MM.1S (cell line): ENCODE results near the gene RRAD.

ENCODE experiments used
- DNase-seq: peaks from one replicate; pipeline ENCODE4 v3.0.0-alpha.2; 2015
- H2AFZ ChIP-seq: fragments of 300-600 bp; sonication (generic); 2 replicates; pipeline ENCODE4 v1.6.0; 2016; ENCODE audit warnings: antibody characterized with exemption, low read length
- H3F3A ChIP-seq: fragments of 300-600 bp; sonication (generic); 2 replicates; pipeline ENCODE4 v1.6.1; 2016; ENCODE audit warnings: mild to moderate bottlenecking, antibody characterized with exemption, low read length, moderate library complexity, mixed read lengths; ENCODE audit not compliant: insufficient read depth
- H3K27ac ChIP-seq: fragments of 300-600 bp; sonication (generic); 2 replicates; pipeline ENCODE4 v1.5.1; 2016; ENCODE audit warnings: mild to moderate bottlenecking, low read length
- H3K27me3 ChIP-seq: fragments of 300-600 bp; sonication (generic); replicated peaks from 2 replicates; pipeline ENCODE4 v1.6.0; 2016; ENCODE audit warnings: low read length; ENCODE audit not compliant: insufficient read depth
- H3K36me3 ChIP-seq: fragments of 300-600 bp; sonication (generic); replicated peaks from 2 replicates; pipeline ENCODE4 v1.6.1; 2016; ENCODE audit warnings: mild to moderate bottlenecking, low read length, mixed read lengths; ENCODE audit not compliant: insufficient read depth
- H3K4me1 ChIP-seq: fragments of 300-600 bp; sonication (generic); 2 replicates; pipeline ENCODE4 v1.6.1; 2016; ENCODE audit warnings: low read length, mixed read lengths
- H3K4me2 ChIP-seq: fragments of 300-600 bp; sonication (generic); 2 replicates; pipeline ENCODE4 v1.6.0; 2016; ENCODE audit warnings: low read depth, low read length
- H3K4me3 ChIP-seq: fragments of 300-600 bp; sonication (generic); 2 replicates; pipeline ENCODE4 v1.5.1; 2016; ENCODE audit warnings: low read length, mixed read lengths
- H3K79me2 ChIP-seq: fragments of 300-600 bp; sonication (generic); 2 replicates; pipeline ENCODE4 v1.6.1; 2016; ENCODE audit warnings: mixed run types, low read length, mixed read lengths
- H3K9ac ChIP-seq: fragments of 300-600 bp; sonication (generic); 2 replicates; pipeline ENCODE4 v1.6.1; 2016; ENCODE audit warnings: low read length, mixed read lengths
- H3K9me2 ChIP-seq: fragments of 300-600 bp; sonication (generic); replicated peaks from 2 replicates; pipeline ENCODE4 v1.6.1; 2016; ENCODE audit warnings: mild to moderate bottlenecking, low read length, mixed read lengths; ENCODE audit not compliant: insufficient read depth
- H3K9me3 ChIP-seq: fragments of 300-600 bp; sonication (generic); replicated peaks from 2 replicates; pipeline ENCODE4 v1.6.1; 2016; ENCODE audit warnings: mild to moderate bottlenecking, low read length, mixed read lengths; ENCODE audit not compliant: insufficient read depth
- H4K20me1 ChIP-seq: fragments of 300-600 bp; sonication (generic); 2 replicates; pipeline ENCODE4 v1.6.1; 2016; ENCODE audit warnings: mild to moderate bottlenecking, low read length, moderate library complexity, mixed read lengths; ENCODE audit not compliant: insufficient read depth
- EZH2 ChIP-seq: fragments of 300-600 bp; sonication (generic); optimal IDR thresholded peaks from 2 replicates; pipeline ENCODE3; 2017; ENCODE audit warnings: low read depth, mild to moderate bottlenecking, antibody characterized with exemption, low read length, mixed read lengths
- EZH2phosphoT487 ChIP-seq: fragments of 300-600 bp; sonication (generic); IDR thresholded peaks from 2 replicates; pipeline ENCODE4 v1.6.1; 2018; ENCODE audit warnings: antibody characterized with exemption, low read length
- TF ChIP-seq, protein P1 (sequence below): fragments of 300-600 bp; sonication (generic); IDR thresholded peaks from 2 replicates; pipeline ENCODE4 v1.5.1; 2016; ENCODE audit warnings: antibody characterized with exemption, low read length, mixed read lengths

The RRAD gene

DNA sequence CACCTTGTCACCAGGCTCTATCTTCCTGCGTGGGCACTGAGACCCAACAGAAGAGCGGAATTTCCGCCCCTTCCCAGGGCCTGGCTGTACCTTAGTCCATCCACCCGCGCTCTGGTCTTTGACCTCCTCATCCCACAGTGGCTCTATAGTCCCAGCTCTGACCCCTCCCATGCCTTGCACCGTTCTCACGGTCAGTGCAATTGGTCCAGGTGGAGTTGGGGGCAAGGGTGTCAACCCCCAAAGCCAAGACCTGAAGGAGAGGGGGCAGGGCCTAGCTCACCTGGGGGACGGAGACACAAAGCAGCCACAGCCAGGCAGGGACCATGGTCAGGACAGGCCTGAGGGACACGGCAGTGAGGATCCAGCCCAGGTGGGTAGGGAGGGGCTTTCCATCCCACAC lies 7.6 kb downstream of the RRAD start:
- Histone ChIP-seq H3K27me3 (peaks cover 73% of the 10 kb centered on the region), H3F3A (no peaks in the 10 kb centered on the region), H3K4me3 (no peak overlapping the region), H3K9ac (no peak overlapping the region), H3K36me3 (no peaks in the 10 kb centered on the region), H3K4me1 (no peaks in the 10 kb centered on the region), H4K20me1 (no peaks in the 10 kb centered on the region), H3K79me2 (no peaks in the 10 kb centered on the region), H3K9me3 (no peaks in the 10 kb centered on the region), H2AFZ (no peak overlapping the region), H3K9me2 (no peaks in the 10 kb centered on the region), H3K27ac (no peak overlapping the region), H3K4me2 (no peak overlapping the region)
- DNase-seq, result no peak
- no peak for TF ChIP-seq EZH2
- TF ChIP-seq EZH2phosphoT487, result no peak
- TF ChIP-seq, protein P1, sequence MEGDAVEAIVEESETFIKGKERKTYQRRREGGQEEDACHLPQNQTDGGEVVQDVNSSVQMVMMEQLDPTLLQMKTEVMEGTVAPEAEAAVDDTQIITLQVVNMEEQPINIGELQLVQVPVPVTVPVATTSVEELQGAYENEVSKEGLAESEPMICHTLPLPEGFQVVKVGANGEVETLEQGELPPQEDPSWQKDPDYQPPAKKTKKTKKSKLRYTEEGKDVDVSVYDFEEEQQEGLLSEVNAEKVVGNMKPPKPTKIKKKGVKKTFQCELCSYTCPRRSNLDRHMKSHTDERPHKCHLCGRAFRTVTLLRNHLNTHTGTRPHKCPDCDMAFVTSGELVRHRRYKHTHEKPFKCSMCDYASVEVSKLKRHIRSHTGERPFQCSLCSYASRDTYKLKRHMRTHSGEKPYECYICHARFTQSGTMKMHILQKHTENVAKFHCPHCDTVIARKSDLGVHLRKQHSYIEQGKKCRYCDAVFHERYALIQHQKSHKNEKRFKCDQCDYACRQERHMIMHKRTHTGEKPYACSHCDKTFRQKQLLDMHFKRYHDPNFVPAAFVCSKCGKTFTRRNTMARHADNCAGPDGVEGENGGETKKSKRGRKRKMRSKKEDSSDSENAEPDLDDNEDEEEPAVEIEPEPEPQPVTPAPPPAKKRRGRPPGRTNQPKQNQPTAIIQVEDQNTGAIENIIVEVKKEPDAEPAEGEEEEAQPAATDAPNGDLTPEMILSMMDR, result no peak

- Histone ChIP-seq H3K4me3 (no peak overlapping the region), H3K9me3 (no peaks in the 10 kb centered on the region), H3K4me2 (no peak overlapping the region), H4K20me1 (no peaks in the 10 kb centered on the region), H3K36me3 (no peaks in the 10 kb centered on the region), H3F3A (no peaks in the 10 kb centered on the region), H3K27me3 (peaks cover 64% of the 10 kb centered on the region), H2AFZ (no peak overlapping the region), H3K27ac (no peak overlapping the region), H3K9ac (no peak overlapping the region), H3K4me1 (no peaks in the 10 kb centered on the region), H3K79me2 (no peaks in the 10 kb centered on the region), H3K9me2 (no peaks in the 10 kb centered on the region)
- TF ChIP-seq EZH2phosphoT487 (no peak), EZH2 (no peak)
- TF ChIP-seq, protein P1, result no peak
- no peak for DNase-seq
Observed at GRCh38 chr16:66916518-66916917, 8.8 kb downstream of the RRAD start.

DNA sequence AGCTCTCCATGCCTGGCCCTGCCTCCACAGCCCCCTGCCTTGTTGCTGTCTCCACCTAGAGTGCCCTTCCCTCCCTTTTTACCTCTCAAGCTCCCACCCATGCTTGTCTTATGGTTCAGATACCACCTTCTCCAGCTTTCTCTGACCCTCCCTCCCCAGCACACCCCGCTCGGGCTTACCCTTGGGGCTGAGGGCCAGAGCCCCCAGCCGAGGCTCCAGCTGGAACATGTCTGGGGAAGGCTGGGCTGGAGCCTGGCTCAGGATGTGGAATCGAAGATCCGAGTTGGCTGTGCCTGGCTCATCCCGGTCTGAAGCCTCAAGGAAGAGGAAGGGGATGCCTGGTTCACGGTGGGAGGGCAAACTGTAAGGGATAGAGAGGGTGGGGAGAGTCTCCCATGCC lies 10.3 kb downstream of the RRAD start:
- Histone ChIP-seq H3F3A (no peaks in the 10 kb centered on the region), H3K9me2 (no peaks in the 10 kb centered on the region), H3K4me3 (no peak overlapping the region), H3K27ac (no peak overlapping the region), H3K4me1 (no peaks in the 10 kb centered on the region), H4K20me1 (no peaks in the 10 kb centered on the region), H2AFZ (no peak overlapping the region), H3K4me2 (no peak overlapping the region), H3K9me3 (no peaks in the 10 kb centered on the region), H3K27me3 (peaks cover 52% of the 10 kb centered on the region), H3K36me3 (no peaks in the 10 kb centered on the region), H3K9ac (no peak overlapping the region), H3K79me2 (no peaks in the 10 kb centered on the region)
- DNase-seq, result no peak
- TF ChIP-seq, protein P1, result no peak
- TF ChIP-seq EZH2phosphoT487 (no peak), EZH2 (no peak)

DNA sequence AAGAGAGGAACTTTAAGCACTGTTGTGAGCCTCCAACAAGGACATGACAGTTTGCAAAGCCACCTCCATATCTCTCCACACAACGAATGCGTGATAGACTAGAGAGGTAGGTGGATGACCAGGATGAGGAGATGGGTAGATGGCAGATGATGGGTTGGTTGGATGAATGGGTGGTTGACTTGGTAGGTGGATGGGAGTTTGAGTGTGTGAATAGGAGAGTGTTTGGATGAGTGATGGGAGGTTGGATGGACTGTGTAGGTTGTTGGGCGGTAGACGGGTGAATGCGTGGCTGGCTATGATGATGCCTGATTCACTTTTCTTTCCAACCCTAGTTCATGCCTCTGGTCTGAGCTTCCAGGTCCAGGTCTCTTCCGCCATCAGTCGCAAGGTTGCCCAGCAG lies 10.8 kb downstream of the RRAD start:
- H3K79me2 ChIP-seq, result no peaks in the 10 kb centered on the region
- no peak overlapping the region for H3K4me2 ChIP-seq
- peaks cover 47% of the 10 kb centered on the region for H3K27me3 ChIP-seq
- no peak overlapping the region for H3K27ac ChIP-seq
- no peaks in the 10 kb centered on the region for H3K36me3 ChIP-seq
- no peaks in the 10 kb centered on the region for H3K9me3 ChIP-seq
- no peak overlapping the region for H3K9ac ChIP-seq
- no peaks in the 10 kb centered on the region for H3F3A ChIP-seq
- no peak overlapping the region for H2AFZ ChIP-seq
- no peak overlapping the region for H3K4me3 ChIP-seq
- no peak for DNase-seq
- no peaks in the 10 kb centered on the region for H3K9me2 ChIP-seq
- H3K4me1 ChIP-seq, result no peaks in the 10 kb centered on the region
- no peaks in the 10 kb centered on the region for H4K20me1 ChIP-seq
- TF ChIP-seq EZH2 (no peak), EZH2phosphoT487 (no peak)
- TF ChIP-seq, protein P1, result no peak
